Muscle of back (tissue), 13 donors: ENCODE measurements around the gene ADAMTS14. TPM values are rescaled to one million over a fixed set of nuclear protein-coding genes. Genes with fewer than 3 reads are reported as not detected.
A peak's percentile ranks its signal among the peaks of the same experiment; 100 is the strongest.
"Not testable (repeated sequence)": the region's sequence is repeated elsewhere in the genome, so short reads cannot be mapped to it uniquely, and the experiment has no call there.

Experiments
- DNase-seq, 3 donors: peaks; one replicate each; pipeline versions ENCODE4 v3.0.0 to v3.0.0-alpha.2; 2013
- long read RNA-seq, 9 donors: transcript quantifications; one replicate each; lab custom pipeline, GENCODE V29; 2026
- polyA plus RNA-seq, 10 donors: library from polyadenylated mRNA; unstranded; fragments of 120-200 nt; gene quantifications; one replicate each; pipeline ENCODE4 v1.2.1, GENCODE V29; 2013; ENCODE audit not compliant: insufficient read length in 10 of 10

ADAMTS14 gene, protein sequence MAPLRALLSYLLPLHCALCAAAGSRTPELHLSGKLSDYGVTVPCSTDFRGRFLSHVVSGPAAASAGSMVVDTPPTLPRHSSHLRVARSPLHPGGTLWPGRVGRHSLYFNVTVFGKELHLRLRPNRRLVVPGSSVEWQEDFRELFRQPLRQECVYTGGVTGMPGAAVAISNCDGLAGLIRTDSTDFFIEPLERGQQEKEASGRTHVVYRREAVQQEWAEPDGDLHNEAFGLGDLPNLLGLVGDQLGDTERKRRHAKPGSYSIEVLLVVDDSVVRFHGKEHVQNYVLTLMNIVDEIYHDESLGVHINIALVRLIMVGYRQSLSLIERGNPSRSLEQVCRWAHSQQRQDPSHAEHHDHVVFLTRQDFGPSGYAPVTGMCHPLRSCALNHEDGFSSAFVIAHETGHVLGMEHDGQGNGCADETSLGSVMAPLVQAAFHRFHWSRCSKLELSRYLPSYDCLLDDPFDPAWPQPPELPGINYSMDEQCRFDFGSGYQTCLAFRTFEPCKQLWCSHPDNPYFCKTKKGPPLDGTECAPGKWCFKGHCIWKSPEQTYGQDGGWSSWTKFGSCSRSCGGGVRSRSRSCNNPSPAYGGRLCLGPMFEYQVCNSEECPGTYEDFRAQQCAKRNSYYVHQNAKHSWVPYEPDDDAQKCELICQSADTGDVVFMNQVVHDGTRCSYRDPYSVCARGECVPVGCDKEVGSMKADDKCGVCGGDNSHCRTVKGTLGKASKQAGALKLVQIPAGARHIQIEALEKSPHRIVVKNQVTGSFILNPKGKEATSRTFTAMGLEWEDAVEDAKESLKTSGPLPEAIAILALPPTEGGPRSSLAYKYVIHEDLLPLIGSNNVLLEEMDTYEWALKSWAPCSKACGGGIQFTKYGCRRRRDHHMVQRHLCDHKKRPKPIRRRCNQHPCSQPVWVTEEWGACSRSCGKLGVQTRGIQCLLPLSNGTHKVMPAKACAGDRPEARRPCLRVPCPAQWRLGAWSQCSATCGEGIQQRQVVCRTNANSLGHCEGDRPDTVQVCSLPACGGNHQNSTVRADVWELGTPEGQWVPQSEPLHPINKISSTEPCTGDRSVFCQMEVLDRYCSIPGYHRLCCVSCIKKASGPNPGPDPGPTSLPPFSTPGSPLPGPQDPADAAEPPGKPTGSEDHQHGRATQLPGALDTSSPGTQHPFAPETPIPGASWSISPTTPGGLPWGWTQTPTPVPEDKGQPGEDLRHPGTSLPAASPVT
- polyA plus RNA-seq, result 10 to 100 TPM; 12.1 to 29.1 (median 16.7) TPM
- long read RNA-seq, donor 1, result 0 reads
- long read RNA-seq, donor 2, result 0 reads
- long read RNA-seq, donor 3, result 0 reads
- long read RNA-seq, donor 4, result 0 reads
- long read RNA-seq, donor 5, result 0 reads
- long read RNA-seq, donor 6, result 0 reads
- long read RNA-seq, donor 7, partial matches to known transcripts, result 7 of 7 reads
- long read RNA-seq, donor 7, other reads (novel, unspliced or antisense), result 0 of 7 reads
- long read RNA-seq, donor 8, full-length matches to known transcripts, result 1 of 1 reads
- long read RNA-seq, donor 8, partial matches to known transcripts, result 0 of 1 reads
- long read RNA-seq, donor 8, other reads (novel, unspliced or antisense), result 0 of 1 reads
- long read RNA-seq, donor 9, result 0 reads

DNA sequence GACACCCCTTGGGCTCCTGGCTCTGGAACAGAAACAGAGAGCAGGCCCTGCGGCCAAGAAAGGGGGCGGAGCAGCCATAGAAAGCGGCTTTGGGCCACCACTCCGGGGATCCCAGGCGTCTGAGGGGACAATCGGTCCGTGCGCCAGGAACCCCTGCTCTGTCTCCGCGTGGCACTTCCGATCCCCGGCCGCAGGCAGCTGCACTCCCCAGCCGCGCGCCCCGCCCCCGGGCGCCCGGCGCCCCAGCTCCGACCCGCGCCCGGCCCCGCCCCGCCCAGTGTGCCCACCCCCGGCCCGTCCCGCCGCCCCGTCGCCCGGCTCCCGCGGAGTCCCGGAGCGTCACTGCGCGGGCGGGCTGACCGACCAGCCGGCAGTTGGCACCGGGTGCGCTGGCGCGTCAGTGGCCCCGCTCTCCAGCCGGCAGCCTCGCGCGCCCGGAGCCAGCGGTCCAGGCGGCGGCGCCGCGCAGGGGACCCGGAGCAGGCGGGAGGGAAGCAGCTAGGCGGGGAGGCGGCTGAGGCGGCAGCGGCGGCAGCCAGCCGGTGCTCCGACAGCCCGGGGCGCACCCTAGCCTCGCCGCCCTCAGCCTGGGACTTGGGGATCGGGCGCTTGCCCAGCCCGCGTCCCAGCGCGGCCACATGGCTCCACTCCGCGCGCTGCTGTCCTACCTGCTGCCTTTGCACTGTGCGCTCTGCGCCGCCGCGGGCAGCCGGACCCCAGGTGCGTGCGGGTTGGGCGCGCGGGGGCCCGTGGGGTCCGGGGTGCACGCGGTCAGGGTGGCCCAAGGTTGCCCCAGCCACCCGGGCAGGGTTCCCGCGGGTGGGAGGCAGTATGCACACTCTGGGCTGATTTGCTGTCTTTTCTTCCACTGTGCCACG is at the start of gene ADAMTS14:
TSS of gene ADAMTS14 (plus strand) at position 342 of the 878 bp plus-strand sequence. CDS start at position 639, 297 bp downstream.
- DNase-seq, result peak in 2 of 3 donors; percentile 66 to 85

- DNase-seq, result no peak
Observed at GRCh38 chr10:70622541-70622940, 49.8 kb upstream of the ADAMTS14 start.

- no peak for DNase-seq
Observed at GRCh38 chr10:70622981-70623844, 49.1 kb upstream of the ADAMTS14 start.

GRCh38 chr10:70626056-70626455 is 46.2 kb upstream of the ADAMTS14 start:
- no peak for DNase-seq

DNA sequence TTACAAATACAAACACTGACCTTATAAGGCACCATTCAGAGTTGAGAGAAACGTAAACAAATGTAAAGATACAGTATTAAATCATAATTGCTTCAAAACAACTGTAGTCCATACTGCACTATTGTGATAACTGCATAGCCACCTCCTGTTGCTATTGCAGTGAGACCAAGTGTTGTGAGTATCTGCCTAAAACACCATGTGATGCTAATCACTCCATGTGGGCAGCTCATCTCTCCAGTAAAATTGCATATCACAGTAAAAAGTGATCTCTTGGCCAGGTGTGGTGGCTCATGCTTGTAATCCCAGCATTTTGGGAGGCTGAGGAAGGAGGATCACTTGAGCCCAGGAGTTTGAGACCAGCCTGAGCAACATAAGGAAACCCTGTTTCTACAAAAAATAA is 43.0 kb upstream of the ADAMTS14 start:
- no peak for DNase-seq

DNA sequence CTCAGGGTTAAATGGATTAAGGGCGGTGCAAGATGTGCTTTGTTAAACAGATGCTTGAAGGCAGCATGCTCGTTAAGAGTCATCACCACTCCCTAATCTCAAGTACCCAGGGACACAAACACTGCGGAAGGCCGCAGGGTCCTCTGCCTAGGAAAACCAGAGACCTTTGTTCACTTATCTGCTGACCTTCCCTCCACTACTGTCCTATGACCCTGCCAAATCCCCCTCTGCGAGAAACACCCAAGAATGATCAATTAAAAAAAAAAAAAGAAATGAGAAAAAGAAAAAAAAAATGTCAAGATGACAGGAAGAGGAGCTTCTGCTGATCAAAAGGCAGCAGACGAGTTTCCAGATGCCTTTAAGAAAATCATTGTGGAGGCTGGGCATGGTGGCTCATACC is 40.6 kb upstream of the ADAMTS14 start:
- DNase-seq, result not testable (repeated sequence)

DNA sequence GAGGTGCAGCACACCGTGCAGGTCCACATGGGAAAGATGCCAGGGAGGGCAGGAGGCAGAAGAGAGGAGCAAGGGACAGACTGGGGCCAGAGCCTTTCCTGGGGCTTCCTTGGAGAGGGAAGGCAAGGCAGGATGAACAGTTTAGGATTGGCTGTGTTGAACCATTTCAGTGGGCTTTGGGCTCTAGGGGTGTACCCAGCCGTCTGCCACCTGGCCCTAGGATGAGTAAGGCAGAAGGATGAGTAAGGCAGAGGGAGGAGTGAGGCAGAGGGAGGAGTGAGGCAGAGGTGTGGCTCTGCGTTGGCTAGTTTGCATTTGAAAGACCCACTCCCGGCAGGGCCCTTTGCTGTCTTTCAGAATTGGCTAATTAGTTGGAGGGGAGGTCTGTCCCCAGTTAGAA is 38.3 kb upstream of the ADAMTS14 start:
- no peak for DNase-seq

DNA sequence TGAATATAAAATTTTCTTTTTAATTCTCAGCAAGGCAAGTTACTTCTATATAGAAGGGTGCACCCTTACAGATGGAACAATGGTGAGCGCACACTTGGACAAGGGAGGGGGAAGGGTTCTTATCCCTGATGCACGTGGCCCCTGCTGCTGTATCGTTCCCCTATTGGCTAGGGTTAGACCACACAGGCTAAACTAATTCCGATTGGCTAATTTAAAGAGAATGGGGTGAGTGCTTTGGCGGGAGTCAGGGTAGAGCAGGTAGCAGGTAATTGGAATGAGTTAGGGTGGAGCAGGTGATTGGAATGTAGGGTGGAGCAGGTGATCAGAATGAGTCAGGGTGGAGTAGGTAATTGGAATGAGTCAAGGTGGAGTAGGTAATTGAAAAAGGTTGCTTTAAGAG is 37.8 kb upstream of the ADAMTS14 start:
- not testable (repeated sequence) for DNase-seq

- not testable (repeated sequence) for DNase-seq
Observed at GRCh38 chr10:70639640-70640383, 32.5 kb upstream of the ADAMTS14 start.

GRCh38 chr10:70643272-70643671 is 29.0 kb upstream of the ADAMTS14 start:
- not testable (repeated sequence) for DNase-seq

GRCh38 chr10:70644959-70645358 is 27.3 kb upstream of the ADAMTS14 start:
- DNase-seq, result not testable (repeated sequence)

DNA sequence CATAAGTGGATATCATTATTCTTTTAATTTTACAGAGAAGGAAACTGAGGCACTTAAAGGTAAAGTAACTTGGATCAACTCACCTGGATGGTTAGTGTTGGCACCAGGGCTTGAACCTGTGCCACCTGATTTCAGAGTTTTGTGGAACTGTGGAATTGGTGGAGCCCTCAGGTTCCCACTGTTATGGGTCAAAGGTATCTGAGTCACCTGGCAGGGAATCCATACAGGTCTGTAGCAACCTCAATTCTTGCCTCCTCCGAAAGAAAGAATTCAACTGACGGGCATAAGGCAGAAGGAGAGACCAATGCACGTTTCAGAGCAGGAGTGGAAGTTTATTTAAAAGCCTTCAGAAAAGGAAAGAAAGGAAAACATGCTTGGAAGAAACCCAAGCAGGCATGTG is 25.2 kb upstream of the ADAMTS14 start:
- no peak for DNase-seq

GRCh38 chr10:70648427-70648826 is 23.9 kb upstream of the ADAMTS14 start:
- no peak for DNase-seq

DNA sequence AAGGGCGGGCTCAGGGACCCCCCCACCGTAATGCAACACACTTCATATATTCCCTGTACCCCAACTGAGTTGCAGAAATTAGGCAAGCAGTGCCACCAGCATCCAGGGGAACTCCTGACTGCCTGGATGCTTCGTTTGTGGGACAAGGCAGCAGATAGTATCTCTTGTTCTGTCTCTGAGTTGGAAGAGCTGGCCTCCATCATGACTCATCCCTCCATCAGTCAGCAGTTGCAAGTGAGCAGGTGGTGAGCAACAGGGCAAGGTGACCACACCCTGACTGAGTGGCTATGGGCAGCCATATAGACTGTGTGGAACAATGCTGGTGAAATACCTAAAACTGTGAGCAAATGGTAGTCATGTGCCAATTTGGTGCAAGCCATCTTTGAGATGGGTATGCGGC is 22.8 kb upstream of the ADAMTS14 start:
- peak in 1 of 3 donors; percentile 44 for DNase-seq

DNA sequence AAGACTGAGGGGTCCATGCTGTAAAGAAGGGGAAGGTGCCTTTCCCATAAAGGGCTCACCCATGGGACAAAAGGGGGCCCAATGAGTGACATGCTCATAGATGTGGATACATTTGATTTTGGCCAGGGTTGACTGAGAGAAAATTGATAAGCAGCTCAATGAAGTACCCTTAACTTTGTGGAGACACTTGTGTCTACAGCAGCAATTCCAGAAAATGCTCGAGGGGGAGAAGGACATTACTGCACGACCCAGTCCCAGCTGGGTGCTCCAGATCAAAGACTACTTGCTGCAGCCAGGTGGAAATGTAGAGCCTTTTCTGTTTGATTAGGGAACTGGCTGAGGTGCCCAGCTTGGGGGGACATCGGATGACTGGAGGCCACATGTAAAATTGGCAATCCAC is 22.2 kb upstream of the ADAMTS14 start:
- no peak for DNase-seq

DNA sequence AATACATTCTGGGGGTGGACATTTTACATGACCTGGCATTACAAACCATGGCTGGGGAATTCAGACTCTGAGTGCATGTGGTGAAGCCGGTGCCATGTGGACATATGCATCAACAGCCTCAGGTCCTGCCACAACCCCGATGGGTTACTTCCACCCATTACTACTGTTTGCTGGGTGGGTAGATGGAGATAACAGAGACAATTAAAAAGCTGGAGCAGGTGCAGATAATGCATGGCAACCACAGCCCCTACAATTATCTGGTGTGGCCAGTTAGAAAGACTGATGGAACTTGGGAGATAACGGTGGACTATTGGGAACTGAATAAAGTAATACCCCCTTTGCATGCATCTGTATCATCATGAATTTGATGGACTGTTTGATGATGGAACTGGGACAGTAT is 21.6 kb upstream of the ADAMTS14 start:
- no peak for DNase-seq

DNA sequence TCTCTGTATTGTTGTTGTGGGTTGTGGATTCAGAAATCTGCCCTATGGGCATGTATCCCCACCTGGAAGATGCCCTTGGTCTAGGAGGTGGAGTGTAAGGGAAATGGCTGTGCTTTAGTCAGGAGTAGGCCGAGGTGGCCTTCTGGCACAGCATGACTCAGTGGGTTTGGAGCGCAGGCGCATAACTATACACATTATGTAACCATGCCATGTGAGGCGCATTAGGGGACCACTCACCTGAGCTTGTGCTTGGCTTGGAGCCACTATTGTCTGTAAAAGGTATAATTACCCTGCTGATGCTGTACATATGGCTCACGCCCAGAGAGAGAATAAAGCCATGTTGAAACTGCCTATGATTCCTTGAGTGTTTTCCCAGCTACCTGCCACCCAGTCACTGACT is 20.6 kb upstream of the ADAMTS14 start:
- DNase-seq, result no peak
